IPS-20b (cell line): ENCODE data around the gene EXOC1.
"Not testable (repeated sequence)": the region's sequence is repeated elsewhere in the genome, so short reads cannot be mapped to it uniquely, and the experiment has no call there.

Source experiments
- H3K27ac ChIP-seq: one replicate; pipeline ENCODE4 v1.5.1; 2013; ENCODE audit warnings: low read length
- H3K27me3 ChIP-seq: 2 replicates; pipeline ENCODE4 v1.6.1; 2013; ENCODE audit warnings: mild to moderate bottlenecking, low read length, inconsistent platforms; ENCODE audit not compliant: insufficient read depth
- H3K36me3 ChIP-seq: 2 replicates; pipeline ENCODE4 v1.6.1; 2013; ENCODE audit warnings: low read depth, mild to moderate bottlenecking, inconsistent platforms, low read length, moderate library complexity; ENCODE audit not compliant: insufficient read depth
- H3K4me1 ChIP-seq: 2 replicates; pipeline ENCODE4 v1.6.1; 2013; ENCODE audit warnings: mild to moderate bottlenecking, control low read depth, inconsistent platforms, low read length, moderate library complexity; ENCODE audit not compliant: insufficient read depth
- H3K4me3 ChIP-seq: 2 replicates; pipeline ENCODE4 v1.5.1; 2013; ENCODE audit warnings: mild to moderate bottlenecking, low read length, inconsistent platforms
- H3K9ac ChIP-seq: 2 replicates; pipeline ENCODE4 v1.6.1; 2013; ENCODE audit warnings: low read depth, mild to moderate bottlenecking, inconsistent platforms, low read length, moderate library complexity
- H3K9me3 ChIP-seq: 2 replicates; pipeline ENCODE4 v1.6.1; 2013; ENCODE audit warnings: mild to moderate bottlenecking, low read depth, low read length, inconsistent platforms; ENCODE audit not compliant: insufficient read depth

Gene EXOC1

DNA sequence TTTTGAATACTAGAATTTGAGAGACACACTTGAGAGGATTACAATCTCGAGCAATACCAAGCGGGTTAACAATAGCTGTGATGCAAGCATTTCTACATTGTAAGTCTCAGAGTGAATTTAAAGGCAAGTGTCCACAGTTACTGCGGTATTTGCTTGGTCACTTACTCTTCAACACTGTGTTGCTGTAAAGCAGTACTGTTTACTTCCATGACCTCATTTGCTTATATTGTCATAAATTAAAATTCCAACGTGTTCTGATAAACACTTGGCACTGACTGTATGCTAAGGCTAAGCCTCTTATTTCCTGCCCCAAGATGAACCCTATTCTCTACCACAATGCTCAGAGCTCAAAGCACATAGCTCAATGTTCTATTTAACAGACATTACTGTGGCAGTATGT lies 22.7 kb upstream of the EXOC1 start:
- Histone ChIP-seq H3K4me3 (no peak overlapping the region), H3K36me3 (no peaks in the 10 kb centered on the region), H3K27me3 (no peaks in the 10 kb centered on the region), H3K4me1 (no peaks in the 10 kb centered on the region), H3K9ac (no peak overlapping the region), H3K27ac (no peak overlapping the region), H3K9me3 (no peaks in the 10 kb centered on the region)

DNA sequence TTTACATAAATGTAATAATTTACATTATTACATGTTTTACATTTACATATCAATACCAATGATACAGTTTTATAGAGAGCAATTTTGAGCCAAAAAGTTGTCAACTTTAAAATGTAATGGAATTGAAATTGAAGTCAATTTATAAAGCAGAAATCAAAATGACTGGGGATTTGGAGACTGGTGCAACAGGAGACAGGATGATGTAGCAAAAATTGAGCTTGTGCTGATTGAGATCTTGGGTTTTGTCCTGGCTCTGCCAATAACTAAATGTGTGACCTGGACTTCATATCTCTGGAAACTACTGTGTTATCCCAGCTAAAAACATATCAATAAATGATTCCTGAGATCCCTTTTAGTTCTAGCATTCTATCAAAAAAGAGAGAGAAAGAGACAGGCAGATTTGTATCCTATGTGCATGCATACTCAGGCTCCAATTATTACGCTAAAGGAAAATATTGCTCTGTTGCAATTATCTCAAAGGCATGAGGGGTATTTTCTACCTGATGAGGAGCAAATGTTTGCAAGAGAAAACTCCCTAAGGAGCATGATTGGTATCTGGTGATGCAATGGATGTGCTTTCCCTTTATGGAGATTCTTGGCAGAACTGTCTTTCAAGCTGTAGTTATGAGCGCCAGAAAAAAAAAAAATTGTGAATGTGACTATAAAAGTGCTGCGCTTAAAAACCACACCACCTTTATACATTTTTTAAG lies 19.2 kb upstream of the EXOC1 start:
- Histone ChIP-seq H3K4me1 (no peaks in the 10 kb centered on the region), H3K4me3 (no peak overlapping the region), H3K9me3 (peaks cover 7% of the 10 kb centered on the region), H3K27ac (no peak overlapping the region), H3K36me3 (no peaks in the 10 kb centered on the region), H3K9ac (no peak overlapping the region), H3K27me3 (no peaks in the 10 kb centered on the region)

GRCh38 chr4:55837903-55838302 lies 15.5 kb upstream of the EXOC1 start:
- Histone ChIP-seq H3K9me3 (peaks cover 7% of the 10 kb centered on the region), H3K9ac (no peak overlapping the region), H3K27ac (no peak overlapping the region), H3K27me3 (no peaks in the 10 kb centered on the region), H3K4me1 (no peaks in the 10 kb centered on the region), H3K36me3 (no peaks in the 10 kb centered on the region), H3K4me3 (no peak overlapping the region)

- Histone ChIP-seq H3K9me3 (peaks cover 7% of the 10 kb centered on the region), H3K4me1 (no peaks in the 10 kb centered on the region), H3K36me3 (no peaks in the 10 kb centered on the region), H3K27ac (no peak overlapping the region), H3K9ac (no peak overlapping the region), H3K4me3 (no peak overlapping the region), H3K27me3 (no peaks in the 10 kb centered on the region)
Observed at GRCh38 chr4:55838356-55838755, 15.1 kb upstream of the EXOC1 start.

DNA sequence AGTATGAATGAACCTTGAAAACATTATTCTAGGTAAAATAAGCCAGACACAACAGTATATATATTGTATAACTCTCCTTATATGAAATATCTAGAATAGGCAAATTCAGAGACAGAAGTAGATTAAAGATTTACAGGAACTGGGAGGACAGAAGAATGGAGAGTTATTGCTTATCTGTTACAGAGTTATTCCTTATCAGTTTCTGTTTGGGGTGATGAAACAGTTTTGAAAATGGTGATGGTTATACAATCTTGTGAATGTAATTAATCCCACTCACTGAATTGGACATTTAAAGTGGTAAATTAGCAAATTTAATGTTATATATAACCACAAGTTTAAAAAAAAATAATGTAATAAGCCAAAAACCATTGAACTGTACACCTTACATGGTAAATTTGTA lies 14.5 kb upstream of the EXOC1 start:
- H3K4me1 ChIP-seq, result no peaks in the 10 kb centered on the region
- no peak overlapping the region for H3K4me3 ChIP-seq
- H3K9me3 ChIP-seq, result peaks cover 7% of the 10 kb centered on the region
- H3K27ac ChIP-seq, result no peak overlapping the region
- no peaks in the 10 kb centered on the region for H3K27me3 ChIP-seq
- H3K9ac ChIP-seq, result no peak overlapping the region
- no peaks in the 10 kb centered on the region for H3K36me3 ChIP-seq

GRCh38 chr4:55840956-55841355 lies 12.5 kb upstream of the EXOC1 start:
- no peak overlapping the region for H3K27ac ChIP-seq
- H3K9ac ChIP-seq, result no peak overlapping the region
- H3K9me3 ChIP-seq, result peaks cover 7% of the 10 kb centered on the region
- no peak overlapping the region for H3K4me3 ChIP-seq
- no peaks in the 10 kb centered on the region for H3K4me1 ChIP-seq
- H3K36me3 ChIP-seq, result no peaks in the 10 kb centered on the region
- no peaks in the 10 kb centered on the region for H3K27me3 ChIP-seq

DNA sequence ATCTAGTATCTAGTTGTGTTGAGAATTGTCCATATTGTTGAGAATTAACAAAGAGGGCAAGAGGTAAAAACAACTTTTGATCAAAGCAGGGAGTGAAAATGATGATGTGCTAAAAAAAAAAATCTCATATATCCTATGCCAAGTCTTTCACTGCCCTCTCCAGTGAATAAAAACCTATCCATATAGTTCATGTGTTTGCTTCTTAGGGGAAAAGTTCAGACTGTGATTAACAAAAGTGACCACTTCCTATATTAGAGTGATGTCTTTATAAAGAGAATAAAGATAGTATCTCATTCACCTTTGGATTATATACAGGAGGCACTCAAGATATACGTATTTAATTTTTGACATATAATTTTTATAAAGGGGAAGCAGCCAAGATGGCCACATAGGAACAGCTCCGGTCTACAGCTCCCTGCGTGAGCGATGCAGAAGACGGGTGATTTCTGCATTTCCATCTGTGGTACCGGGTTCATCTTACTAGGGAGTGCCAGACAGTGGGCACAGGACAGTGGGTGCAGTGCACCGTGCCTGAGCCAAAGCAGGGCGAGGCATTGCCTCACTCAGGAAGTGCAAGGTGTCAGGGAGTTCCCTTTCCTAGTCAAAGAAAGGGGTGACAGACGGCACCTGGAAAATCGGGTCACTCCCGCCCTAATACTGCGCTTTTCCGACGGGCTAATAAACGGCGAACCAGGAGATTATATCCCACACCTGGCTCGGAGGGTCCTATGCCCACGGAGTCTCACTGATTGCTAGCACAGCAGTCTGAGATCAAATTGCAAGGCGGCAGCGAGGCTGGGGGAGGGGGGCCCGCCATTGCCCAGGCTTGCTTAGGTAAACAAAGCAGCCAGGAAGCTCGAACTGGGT lies 11.8 kb upstream of the EXOC1 start:
- Histone ChIP-seq H3K4me3 (peak overlapping the region; percentile 60), H3K9ac (0 out of 2 replicates have a peak overlapping the region, but pooled peaks have one; percentile 27)
- not testable (repeated sequence) for H3K27ac ChIP-seq, H3K9me3 ChIP-seq, H3K27me3 ChIP-seq, H3K4me1 ChIP-seq, H3K36me3 ChIP-seq

- H3K27ac ChIP-seq, H3K9ac ChIP-seq, H3K9me3 ChIP-seq, H3K4me1 ChIP-seq, H3K27me3 ChIP-seq, H3K36me3 ChIP-seq: not testable (repeated sequence)
- H3K4me3 ChIP-seq, result peak overlapping the region; percentile 35; the same call in 1 of the 2 replicates
Observed at GRCh38 chr4:55842312-55842711, 11.1 kb upstream of the EXOC1 start.

DNA sequence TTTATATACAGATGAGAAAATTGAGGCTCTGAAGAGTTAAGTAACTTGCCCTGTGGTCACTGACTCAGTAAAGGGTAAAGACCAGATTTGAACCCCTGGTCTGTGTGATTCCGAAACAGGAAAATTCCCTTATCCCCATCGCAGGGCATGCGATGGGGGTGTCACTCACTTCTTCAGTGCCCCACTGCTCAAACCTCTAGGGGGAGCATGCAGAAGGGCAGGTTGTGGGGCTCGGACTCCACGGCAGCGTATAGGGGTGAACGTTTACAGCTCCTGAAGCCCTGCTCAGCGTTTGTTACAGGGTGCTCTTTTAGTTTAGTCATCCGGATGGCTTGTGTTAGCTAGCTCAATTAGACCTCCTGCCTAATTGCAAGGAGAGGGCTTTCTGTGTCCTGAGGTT lies 3.7 kb upstream of the EXOC1 start:
- peaks cover 9% of the 10 kb centered on the region; the same call in 1 of the 2 replicates for H3K4me1 ChIP-seq
- no peak overlapping the region for H3K4me3 ChIP-seq
- H3K9ac ChIP-seq, result no peak overlapping the region
- peaks cover 8% of the 10 kb centered on the region; the same call in 1 of the 2 replicates for H3K27me3 ChIP-seq
- H3K27ac ChIP-seq, result no peak overlapping the region
- H3K36me3 ChIP-seq, result no peaks in the 10 kb centered on the region
- no peaks in the 10 kb centered on the region for H3K9me3 ChIP-seq

DNA sequence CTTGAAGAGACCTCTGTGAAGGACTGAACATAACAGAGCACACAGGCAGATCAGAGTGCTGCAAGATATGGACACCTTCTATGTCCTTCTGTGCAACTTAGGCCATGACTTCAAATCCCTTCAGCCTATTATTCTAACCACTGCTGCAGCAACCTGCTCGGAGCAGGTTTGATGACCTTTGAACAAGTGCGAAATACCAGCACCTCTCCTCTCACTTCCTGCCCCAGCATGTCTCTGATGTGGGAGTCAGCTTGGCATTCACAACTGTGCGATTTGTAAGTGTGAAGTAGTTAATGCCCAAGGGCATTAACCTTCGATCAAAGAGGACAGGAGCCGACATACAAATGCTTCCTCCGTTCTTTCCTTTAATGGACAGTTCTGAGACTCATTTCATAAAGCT lies 1.6 kb upstream of the EXOC1 start:
- Histone ChIP-seq H3K9ac (no peak overlapping the region), H3K4me1 (peaks cover 11% of the 10 kb centered on the region; the same call in 1 of the 2 replicates), H3K9me3 (no peaks in the 10 kb centered on the region), H3K36me3 (no peaks in the 10 kb centered on the region), H3K4me3 (no peak overlapping the region), H3K27me3 (peaks cover 8% of the 10 kb centered on the region; the same call in 1 of the 2 replicates), H3K27ac (no peak overlapping the region)

DNA sequence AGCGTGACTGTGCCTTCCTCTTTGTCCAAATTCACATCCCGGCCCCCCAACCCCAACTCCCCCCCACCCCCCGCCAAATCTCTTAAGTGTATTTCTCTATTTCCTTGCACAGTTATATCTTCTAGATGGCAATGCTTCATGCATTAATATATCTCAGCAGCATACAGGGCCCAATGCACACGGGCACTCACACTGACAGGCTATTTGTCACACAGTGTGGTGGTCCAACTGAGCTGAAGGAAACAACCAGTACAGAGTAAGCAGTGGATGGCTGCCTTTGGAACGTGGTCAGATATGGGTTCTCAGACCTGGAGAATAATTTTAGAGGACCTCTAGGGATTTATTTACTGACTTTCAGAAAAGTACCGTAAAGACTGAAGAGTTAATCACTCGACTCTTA lies 681 bp downstream of the EXOC1 start:
- Histone ChIP-seq H3K4me1 (peaks cover 16% of the 10 kb centered on the region; the same call in 1 of the 2 replicates), H3K9ac (peak overlapping the region; percentile 86; the same call in 1 of the 2 replicates), H3K4me3 (peak overlapping the region; percentile 96), H3K36me3 (no peaks in the 10 kb centered on the region), H3K27ac (no peak overlapping the region), H3K27me3 (peaks cover 8% of the 10 kb centered on the region; the same call in 1 of the 2 replicates), H3K9me3 (peaks cover 3% of the 10 kb centered on the region; the same call in 1 of the 2 replicates)
